ENCODE measurements around the gene SLC34A1.
"Not testable (repeated sequence)": the region's sequence is repeated elsewhere in the genome, so short reads cannot be mapped to it uniquely, and the experiment has no call there.

Gene SLC34A1

DNA sequence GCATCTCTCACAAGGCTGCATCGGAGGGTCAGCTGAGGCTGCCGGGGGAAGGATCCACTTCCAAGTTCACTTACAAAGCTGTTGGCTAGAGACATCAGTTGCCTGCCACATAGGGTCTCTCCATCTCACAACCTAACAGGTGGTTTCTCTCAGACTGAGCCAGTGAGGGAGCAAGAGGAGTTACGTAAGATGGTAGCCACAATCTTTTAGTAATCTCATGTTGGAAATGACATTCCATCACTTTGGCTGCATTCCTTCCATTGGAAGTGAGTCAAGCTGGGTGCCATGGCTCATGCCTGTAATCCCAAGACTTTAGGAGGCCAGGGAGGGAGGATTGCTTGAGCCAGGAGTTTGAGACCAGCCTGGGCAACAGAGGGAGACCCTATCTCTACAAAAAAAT lies 34.8 kb downstream of the SLC34A1 start:
- no peaks in the 10 kb centered on the region for H3K9me3 ChIP-seq (ENCODE audit: control insufficient read depth, low read length)
- no peaks in the 10 kb centered on the region for H3K27me3 ChIP-seq (ENCODE audit: control insufficient read depth, insufficient read depth, low read length)
- no peak overlapping the region for H3K9ac ChIP-seq (ENCODE audit: low read length)
- H3K4me1 ChIP-seq (ENCODE audit: control insufficient read depth, insufficient read depth, low read length) = no peaks in the 10 kb centered on the region
- no peak overlapping the region for H3K4me3 ChIP-seq (ENCODE audit: low read length)
- H3K36me3 ChIP-seq (ENCODE audit: control insufficient read depth, insufficient read depth, low read length) = no peaks in the 10 kb centered on the region

DNA sequence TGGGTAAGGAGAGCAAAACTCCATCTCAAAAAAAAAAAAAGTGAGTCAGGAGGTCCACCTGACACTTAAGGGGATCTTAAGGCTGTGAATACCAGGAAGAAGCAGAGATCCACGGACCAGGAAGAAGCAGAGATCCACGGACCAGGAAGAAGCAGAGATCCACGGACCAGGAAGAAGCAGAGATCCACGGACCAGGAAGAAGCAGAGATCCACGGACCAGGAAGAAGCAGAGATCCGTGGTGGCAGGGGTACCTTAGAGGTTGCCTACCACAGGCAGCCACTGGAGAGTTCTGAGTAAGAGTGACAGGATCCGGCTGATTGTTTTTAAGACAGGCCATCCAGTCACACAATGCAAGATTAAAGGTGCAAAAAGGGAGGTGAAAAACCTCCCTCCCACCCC lies 36.2 kb downstream of the SLC34A1 start:
- not testable (repeated sequence) for H3K27me3 ChIP-seq (ENCODE audit: control insufficient read depth, insufficient read depth, low read length); H3K9ac ChIP-seq (ENCODE audit: low read length); H3K9me3 ChIP-seq (ENCODE audit: control insufficient read depth, low read length); H3K36me3 ChIP-seq (ENCODE audit: control insufficient read depth, insufficient read depth, low read length); H3K4me1 ChIP-seq (ENCODE audit: control insufficient read depth, insufficient read depth, low read length); H3K4me3 ChIP-seq (ENCODE audit: low read length)

DNA sequence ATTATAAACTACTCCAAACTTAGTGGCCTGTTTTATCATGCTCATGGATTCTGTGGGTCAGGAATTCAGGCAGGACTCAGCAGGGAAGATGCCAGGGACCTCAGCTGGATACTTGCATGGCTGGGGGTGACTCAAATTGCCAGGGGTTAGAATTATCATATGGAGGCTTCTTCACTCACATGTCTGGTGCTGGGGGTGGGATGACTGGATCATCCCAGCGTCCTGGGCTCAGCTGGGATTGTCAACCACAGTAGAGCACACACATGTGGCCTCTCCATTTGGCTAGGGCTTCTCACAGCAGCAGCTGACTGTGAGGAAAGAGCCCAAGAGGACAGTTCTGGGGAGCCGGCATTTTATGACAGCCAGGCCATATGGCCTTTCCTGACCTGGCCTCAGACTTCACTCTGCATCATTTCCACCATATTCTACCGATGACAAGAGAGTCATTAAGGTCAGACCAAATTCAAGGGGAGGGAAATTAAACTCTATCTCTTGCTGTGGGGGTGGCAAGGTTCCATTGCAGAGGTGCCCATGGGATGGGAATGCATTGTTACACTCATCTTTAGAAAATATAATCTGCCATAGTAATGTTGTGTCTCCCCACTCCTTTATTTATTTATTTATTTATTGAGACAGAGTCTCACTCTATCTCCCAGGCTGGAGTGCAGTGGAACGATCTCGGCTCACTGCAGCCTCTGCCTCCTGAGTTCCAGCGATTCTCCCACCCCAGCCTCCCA lies 37.0 kb downstream of the SLC34A1 start:
- H3K27me3 ChIP-seq (ENCODE audit: control insufficient read depth, insufficient read depth, low read length) = no peaks in the 10 kb centered on the region
- H3K4me1 ChIP-seq (ENCODE audit: control insufficient read depth, insufficient read depth, low read length) = peaks cover 8% of the 10 kb centered on the region
- no peak overlapping the region for H3K9ac ChIP-seq (ENCODE audit: low read length)
- H3K9me3 ChIP-seq (ENCODE audit: control insufficient read depth, low read length) = no peaks in the 10 kb centered on the region
- no peak overlapping the region for H3K4me3 ChIP-seq (ENCODE audit: low read length)
- no peaks in the 10 kb centered on the region for H3K36me3 ChIP-seq (ENCODE audit: control insufficient read depth, insufficient read depth, low read length)

DNA sequence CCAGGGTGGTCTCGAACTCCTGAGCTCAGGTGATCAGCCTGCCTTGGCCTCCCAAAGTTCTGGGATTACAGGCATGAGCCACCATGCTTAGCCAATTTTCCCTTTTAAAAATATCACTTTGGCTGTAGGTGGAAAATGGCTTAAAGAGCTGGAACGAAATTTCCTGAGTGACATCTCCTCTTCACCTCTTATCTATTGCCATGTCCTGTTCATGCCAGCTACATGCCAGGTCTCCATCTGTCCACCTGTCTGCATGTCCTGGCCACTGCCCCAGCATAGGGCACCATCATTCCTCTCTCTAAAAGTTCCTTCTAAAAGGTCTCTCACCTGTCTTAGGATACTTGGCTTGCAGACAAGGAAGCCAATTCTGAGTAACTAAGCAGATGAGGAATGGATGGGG lies 39.4 kb downstream of the SLC34A1 start:
- H3K4me1 ChIP-seq (ENCODE audit: control insufficient read depth, insufficient read depth, low read length) = peaks cover 23% of the 10 kb centered on the region
- no peaks in the 10 kb centered on the region for H3K9me3 ChIP-seq (ENCODE audit: control insufficient read depth, low read length)
- no peaks in the 10 kb centered on the region for H3K27me3 ChIP-seq (ENCODE audit: control insufficient read depth, insufficient read depth, low read length)
- no peaks in the 10 kb centered on the region for H3K36me3 ChIP-seq (ENCODE audit: control insufficient read depth, insufficient read depth, low read length)
- no peak overlapping the region for H3K9ac ChIP-seq (ENCODE audit: low read length)
- no peak overlapping the region for H3K4me3 ChIP-seq (ENCODE audit: low read length)

DNA sequence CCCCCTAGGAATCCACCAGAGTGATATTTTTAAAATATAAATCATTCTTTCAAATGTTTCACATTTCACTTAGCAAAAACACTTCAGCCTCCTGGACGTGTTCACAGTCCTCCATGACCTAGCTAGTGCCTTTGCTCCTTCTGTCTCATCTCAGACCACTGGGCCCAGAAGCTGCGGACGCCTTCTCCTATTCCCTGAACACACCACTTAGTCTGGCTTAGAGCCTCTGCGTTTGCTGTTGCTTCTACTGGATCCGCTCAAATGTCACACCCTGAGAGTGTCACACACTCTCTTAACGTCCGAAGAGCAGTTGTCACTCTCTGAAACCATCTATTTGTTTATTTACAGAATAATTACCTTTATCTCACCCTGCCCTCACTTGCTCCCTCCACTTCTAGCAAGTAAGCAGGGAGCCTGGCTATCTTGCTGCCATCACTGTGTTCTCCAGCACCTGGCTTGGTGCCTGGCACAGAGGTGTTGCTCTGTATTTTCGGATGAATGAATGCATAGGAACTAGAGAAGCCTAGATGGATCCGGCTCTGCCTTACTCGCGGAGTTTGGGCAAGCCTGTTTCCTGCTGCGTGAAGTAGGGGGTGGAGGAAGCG lies 41.1 kb downstream of the SLC34A1 start:
- Histone ChIP-seq H3K9me3 (ENCODE audit: control insufficient read depth, low read length) (no peaks in the 10 kb centered on the region), H3K27me3 (ENCODE audit: control insufficient read depth, insufficient read depth, low read length) (no peaks in the 10 kb centered on the region), H3K9ac (ENCODE audit: low read length) (peak overlapping the region; percentile 62), H3K4me1 (ENCODE audit: control insufficient read depth, insufficient read depth, low read length) (peaks cover 29% of the 10 kb centered on the region), H3K4me3 (ENCODE audit: low read length) (peak overlapping the region; percentile 26), H3K36me3 (ENCODE audit: control insufficient read depth, insufficient read depth, low read length) (no peaks in the 10 kb centered on the region)

DNA sequence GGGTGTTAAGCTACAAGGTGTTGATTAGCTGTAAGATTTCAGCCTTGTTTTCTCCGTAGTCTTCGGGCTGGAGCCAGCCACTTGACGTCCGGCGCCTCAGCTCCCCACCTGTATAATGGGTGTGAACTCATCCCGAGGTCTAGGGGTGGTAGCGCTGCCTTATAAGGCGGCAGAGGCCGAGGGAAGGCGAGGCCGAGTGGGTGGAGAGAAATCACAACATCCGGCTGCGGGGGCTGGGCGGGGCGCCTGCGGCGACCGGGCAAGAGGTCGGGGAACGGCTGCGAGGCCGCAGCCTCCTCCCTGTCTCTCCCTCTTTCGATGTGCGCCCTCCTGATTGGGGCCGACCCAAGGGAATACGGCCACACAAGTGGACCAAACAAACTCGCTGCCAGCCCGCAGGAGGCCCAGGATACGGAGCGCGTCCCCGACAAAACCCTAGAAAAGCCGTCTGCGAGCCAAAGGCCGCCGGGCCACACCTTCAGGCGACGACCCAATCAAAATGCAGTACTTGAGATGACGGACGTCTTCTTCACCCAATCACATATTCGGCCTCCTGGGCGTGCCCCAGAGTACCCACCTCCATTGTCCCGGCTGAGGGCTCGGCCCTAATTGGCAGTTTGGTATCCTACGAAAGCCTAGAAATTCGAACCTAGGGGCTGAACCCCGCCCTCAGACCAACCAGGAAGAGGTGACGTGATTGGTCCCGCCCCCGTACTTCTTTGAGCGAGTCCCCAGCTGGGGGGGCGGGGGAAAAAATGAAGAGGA lies 41.7 kb downstream of the SLC34A1 start:
- peaks cover 29% of the 10 kb centered on the region for H3K4me1 ChIP-seq (ENCODE audit: control insufficient read depth, insufficient read depth, low read length)
- no peaks in the 10 kb centered on the region for H3K9me3 ChIP-seq (ENCODE audit: control insufficient read depth, low read length)

DNA sequence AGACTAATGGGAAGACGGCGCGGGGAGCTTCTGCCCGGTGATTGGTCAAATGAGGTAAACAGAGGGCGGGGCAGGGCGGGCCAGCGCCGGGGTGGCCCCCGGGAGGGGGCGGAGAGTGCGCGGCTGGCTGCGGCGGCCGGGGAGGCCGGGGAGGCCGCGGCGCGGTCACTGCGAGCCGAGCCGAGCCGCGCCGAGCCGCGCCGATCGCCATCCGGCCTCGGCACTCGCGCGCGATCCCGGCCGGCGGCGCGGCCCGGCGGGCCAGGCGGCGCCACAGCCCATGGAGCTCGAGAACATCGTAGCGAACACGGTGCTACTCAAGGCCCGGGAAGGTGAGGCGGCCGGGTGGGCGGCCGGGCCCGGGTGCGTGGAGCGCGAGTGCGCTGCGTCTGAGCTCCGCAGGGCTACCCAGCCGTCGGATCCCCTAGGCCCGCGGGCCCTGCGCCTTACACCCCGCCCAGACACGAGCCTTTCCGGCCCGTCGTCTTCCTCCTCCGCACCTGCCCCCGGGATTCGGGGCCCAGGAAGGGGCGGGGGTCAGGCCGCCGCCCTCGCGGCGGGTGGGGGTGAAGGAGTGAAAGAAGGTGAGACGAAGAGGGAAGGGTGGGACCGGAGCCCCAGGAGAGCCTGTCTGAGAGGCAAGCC lies 42.5 kb downstream of the SLC34A1 start, which contains the start of gene GRK6:
TSS of gene GRK6 (plus strand) at position 111 of the 645 bp plus-strand sequence. CDS start at position 281, 170 bp downstream.
- Histone ChIP-seq H3K27me3 (ENCODE audit: control insufficient read depth, insufficient read depth, low read length) (no peaks in the 10 kb centered on the region), H3K4me3 (ENCODE audit: low read length) (peak within 1 kb of the TSS; percentile 99), H3K36me3 (ENCODE audit: control insufficient read depth, insufficient read depth, low read length) (no peaks in the 10 kb centered on the region), H3K9me3 (ENCODE audit: control insufficient read depth, low read length) (no peaks in the 10 kb centered on the region), H3K9ac (ENCODE audit: low read length) (peak within 1 kb of the TSS; percentile 94), H3K4me1 (ENCODE audit: control insufficient read depth, insufficient read depth, low read length) (peaks cover 36% of the 10 kb centered on the region)

More for the DNA sequence above, 41.7 kb downstream of the SLC34A1 start:
- no peaks in the 10 kb centered on the region for H3K36me3 ChIP-seq (ENCODE audit: control insufficient read depth, insufficient read depth, low read length)
- H3K4me3 ChIP-seq (ENCODE audit: low read length) = peak overlapping the region; percentile 26
- H3K27me3 ChIP-seq (ENCODE audit: control insufficient read depth, insufficient read depth, low read length) = no peaks in the 10 kb centered on the region
- peak overlapping the region; percentile 62 for H3K9ac ChIP-seq (ENCODE audit: low read length)

DNA sequence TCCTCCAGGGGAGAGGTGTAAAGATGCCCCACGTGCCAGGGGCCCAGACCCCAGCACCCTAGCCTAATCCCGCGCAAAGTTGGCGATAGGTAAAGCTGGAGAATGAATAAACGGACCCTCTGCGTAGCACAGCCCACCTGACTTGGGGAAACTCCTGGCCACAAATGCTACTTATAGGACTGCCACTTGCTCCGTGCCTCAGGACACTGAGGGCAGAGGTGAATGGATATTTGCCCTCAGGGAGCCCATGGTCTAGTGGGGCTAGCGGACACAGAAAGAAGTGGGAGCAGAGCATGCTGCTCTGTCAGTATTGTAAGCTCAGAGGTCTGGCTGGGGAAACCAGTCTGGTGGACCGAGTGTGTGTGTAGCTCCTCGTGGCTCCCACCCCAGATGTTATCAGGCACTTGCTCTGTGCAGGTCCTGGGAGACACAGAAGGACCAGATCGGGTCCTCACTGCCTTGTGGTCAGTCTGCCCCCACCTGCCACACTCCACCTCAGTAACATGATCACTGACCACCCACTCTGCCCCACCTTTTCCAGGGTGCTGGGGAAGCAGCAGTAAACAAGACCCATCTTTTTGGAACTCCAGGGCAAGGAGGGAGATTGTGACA lies 43.1 kb downstream of the SLC34A1 start:
- no peaks in the 10 kb centered on the region for H3K27me3 ChIP-seq (ENCODE audit: control insufficient read depth, insufficient read depth, low read length)
- H3K4me1 ChIP-seq (ENCODE audit: control insufficient read depth, insufficient read depth, low read length) = peaks cover 37% of the 10 kb centered on the region
- H3K9me3 ChIP-seq (ENCODE audit: control insufficient read depth, low read length) = no peaks in the 10 kb centered on the region
- H3K36me3 ChIP-seq (ENCODE audit: control insufficient read depth, insufficient read depth, low read length) = peaks cover 3% of the 10 kb centered on the region
- peak overlapping the region; percentile 94 for H3K9ac ChIP-seq (ENCODE audit: low read length)
- peak overlapping the region; percentile 99 for H3K4me3 ChIP-seq (ENCODE audit: low read length)

DNA sequence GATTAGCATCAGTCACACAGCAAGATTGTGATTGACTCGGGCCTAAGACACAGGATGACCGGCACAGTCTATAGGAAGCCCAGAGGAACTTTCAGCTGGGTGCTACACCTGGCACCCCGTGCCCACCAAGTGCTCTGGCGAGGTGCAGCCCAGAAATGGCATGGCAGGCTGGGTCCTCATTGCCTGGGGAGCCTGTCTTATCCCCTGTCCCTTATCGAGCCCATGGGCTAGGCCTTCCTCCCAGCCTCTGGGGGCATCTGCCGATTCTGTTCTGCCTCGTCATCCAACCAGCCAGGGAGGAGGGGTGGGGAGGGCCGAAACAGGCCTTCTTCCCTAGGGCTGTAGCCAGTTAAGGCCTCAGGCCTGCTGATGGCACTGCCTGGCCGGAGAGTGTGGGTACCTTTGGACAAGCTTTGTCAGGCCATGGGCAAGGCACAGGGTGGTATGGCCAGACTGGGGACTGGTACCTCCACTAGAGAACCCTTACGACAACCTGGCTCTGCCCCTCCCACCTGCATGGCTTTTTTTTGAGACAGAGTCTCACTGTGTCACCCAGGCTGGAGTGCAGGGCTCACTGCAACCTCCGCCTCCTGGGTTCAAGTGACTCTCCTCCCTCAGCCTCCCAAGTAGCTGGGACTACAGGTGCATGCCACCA lies 43.8 kb downstream of the SLC34A1 start:
- H3K36me3 ChIP-seq (ENCODE audit: control insufficient read depth, insufficient read depth, low read length) = peaks cover 3% of the 10 kb centered on the region
- no peaks in the 10 kb centered on the region for H3K9me3 ChIP-seq (ENCODE audit: control insufficient read depth, low read length)
- H3K27me3 ChIP-seq (ENCODE audit: control insufficient read depth, insufficient read depth, low read length) = no peaks in the 10 kb centered on the region
- peaks cover 37% of the 10 kb centered on the region for H3K4me1 ChIP-seq (ENCODE audit: control insufficient read depth, insufficient read depth, low read length)
- peak overlapping the region; percentile 25 for H3K9ac ChIP-seq (ENCODE audit: low read length)
- no peak overlapping the region for H3K4me3 ChIP-seq (ENCODE audit: low read length)

DNA sequence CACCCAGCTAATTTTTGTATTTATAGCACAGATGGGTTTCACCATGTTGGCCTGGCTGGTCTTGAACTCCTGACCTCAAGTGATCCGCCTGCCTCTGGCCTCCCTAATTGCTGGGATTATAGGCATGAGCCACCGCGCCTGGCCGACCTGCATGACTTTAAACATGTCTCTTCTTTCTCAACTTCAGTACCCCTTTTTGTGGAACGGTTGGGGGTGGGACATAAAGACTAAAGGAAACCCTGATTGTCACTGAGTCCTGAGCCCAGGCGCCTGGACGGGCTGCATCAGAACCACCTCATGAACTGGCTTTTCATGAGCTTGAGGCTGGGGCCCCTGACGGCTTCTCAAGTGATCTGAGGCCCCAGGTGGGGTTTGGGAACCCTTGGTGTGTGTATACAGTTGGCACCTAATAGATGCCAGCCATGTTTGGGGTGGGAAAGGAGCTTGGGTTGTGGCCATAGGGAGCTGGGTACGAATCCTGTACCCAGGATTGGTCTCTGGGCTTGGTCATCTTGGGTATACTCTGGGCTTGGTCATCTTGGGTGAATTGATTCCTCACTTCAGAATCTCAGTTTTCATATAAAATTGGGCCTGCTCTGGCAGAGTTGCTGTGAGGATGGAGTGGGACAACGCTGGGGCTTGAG lies 44.5 kb downstream of the SLC34A1 start:
- Histone ChIP-seq H3K9me3 (ENCODE audit: control insufficient read depth, low read length) (no peaks in the 10 kb centered on the region), H3K4me1 (ENCODE audit: control insufficient read depth, insufficient read depth, low read length) (peaks cover 37% of the 10 kb centered on the region), H3K4me3 (ENCODE audit: low read length) (no peak overlapping the region), H3K27me3 (ENCODE audit: control insufficient read depth, insufficient read depth, low read length) (no peaks in the 10 kb centered on the region), H3K36me3 (ENCODE audit: control insufficient read depth, insufficient read depth, low read length) (peaks cover 3% of the 10 kb centered on the region), H3K9ac (ENCODE audit: low read length) (no peak overlapping the region)
